M059J (cell line): Measurements from ENCODE around the gene SLC4A8. TPM values are rescaled to one million over a fixed set of nuclear protein-coding genes. Genes with fewer than 3 reads are reported as not detected.
A peak's percentile ranks its signal among the peaks of the same experiment; 100 is the strongest.

Experiments
- DNase-seq: peaks from one replicate; pipeline ENCODE4 v3.0.0-alpha.2; 2012; ENCODE audit warnings: low read depth
- total RNA-seq: library from RNA; depleted of rRNA; stranded (reverse); fragments of >200 nt; shearing (Covaris generic); gene quantifications from 2 replicates; pipeline ENCODE4 v1.2.3, GENCODE V29; 2014

SLC4A8 gene
- total RNA-seq, 1 experiment from 2014 or later: 2.5 TPM

DNA sequence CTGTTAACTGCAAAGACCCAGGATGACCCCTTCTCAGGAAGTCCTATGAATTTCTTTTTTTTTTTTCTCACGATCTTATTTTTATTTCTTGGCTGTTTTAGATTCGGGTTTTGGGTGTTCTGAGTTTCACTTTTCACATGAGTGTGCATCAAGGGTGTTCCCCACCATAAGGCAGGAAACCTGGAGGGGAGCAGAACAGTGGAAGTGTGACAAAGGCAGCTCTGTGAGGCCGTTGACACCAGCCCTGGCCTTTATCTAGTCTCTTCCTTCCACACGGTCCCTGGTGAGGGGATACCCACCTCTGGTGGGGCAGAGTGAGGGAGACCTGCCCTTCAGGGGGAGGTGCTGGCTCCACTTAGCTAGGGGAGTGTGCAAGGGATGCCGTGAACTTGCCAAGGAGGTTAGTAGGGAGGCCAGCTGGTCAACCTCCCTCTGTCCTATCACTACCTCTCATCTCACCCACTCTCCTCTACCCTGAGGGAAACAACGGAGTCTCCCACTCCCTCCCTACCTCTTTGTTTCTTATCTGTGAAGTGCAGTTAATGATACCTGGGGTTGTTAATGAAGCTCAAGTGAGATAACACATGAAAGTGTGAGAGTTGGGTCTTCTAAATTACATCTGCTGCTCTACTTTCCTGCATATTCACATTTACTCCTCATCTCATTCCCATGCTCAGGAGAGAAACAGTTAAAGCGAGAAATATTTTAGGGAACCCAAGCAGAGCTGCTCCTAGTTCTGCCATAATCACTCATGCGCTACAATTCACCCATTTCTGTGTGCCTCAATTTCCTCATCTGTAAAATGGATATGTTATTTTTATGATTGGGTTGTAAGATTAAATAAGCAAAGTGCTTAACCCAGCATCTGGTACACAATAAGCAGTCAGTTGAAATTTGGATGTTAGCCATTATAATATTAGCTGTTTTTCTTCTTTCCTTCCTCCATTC is 29.1 kb upstream of the SLC4A8 start:
- DNase-seq: no peak

DNA sequence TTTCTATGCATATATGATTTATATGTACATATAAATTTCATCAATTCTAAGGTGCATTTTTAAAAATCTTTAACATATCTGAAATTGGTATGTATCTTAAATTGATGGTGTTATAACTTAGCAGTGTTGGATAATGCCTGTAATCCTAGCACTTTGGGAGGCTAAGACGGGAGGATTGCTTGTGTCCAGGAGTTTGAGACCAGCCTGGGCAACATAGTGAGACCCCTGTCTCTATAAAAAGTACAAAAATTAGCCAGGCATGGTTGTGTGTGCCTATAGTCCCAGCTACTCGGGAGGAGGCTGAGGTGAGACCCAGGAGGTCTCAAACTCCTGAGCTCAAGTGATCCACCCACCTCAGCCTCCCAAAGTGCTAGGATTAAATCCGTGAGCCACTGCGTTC is 27.0 kb upstream of the SLC4A8 start:
- no peak for DNase-seq

DNA sequence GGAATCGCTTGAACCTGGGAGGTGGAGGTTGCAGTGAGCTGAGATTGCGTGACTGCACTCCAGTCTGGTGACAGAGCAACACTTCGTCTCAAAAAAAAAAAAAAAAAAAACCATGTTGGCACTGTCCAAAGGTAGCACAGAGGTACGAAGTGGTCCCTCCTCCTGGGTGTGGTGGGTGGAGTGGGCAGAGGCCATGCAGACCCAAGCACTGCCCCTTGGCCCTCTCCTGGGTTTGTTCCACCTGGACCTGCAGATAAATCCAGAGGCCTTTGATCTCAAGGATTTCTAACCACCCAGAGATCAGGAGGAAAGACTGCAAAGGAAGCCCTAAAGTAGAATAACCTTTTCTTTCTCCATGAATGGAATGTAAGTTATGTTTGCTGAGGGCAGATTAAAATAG is 24.7 kb upstream of the SLC4A8 start:
- no peak for DNase-seq

DNA sequence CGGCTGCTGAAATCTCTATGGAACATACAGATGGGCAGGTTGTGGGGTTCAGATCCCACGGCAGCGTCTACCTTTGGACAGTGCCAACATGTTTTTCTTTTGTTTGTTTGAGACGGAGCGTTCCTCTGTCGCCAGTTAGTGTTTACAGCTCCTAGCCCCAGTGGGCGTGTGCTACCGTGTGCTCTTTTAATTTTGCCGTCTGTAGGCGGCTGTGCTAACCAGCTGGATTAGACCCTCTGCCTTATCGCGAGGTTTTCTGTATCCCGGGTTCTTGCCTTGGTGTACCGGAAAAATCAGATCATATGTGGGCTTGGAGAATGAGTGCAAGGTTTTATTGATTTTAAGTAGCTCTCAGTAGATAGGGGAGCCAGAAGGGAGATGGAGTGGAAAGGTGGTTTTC is 23.6 kb upstream of the SLC4A8 start:
- no peak for DNase-seq

DNA sequence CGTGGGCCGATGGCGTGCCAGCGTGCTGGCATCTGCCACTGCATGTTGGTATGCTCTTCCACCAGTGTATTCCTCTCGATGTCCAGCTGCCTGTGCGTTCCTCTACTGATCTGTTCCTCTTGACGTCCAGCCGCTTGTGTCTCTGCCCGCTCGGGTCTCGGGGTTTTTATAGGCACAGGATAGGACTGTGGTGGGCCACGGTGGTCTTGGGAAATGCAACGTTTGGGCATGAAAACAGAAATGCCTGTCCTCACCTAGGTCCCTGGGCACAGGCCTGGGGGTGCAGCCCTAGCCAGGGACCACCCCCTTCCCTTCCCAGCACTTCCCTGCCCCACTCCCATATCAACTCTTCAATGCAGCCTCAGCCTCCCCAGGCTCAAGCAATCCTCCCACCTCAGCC is 23.1 kb upstream of the SLC4A8 start:
- no peak for DNase-seq

DNA sequence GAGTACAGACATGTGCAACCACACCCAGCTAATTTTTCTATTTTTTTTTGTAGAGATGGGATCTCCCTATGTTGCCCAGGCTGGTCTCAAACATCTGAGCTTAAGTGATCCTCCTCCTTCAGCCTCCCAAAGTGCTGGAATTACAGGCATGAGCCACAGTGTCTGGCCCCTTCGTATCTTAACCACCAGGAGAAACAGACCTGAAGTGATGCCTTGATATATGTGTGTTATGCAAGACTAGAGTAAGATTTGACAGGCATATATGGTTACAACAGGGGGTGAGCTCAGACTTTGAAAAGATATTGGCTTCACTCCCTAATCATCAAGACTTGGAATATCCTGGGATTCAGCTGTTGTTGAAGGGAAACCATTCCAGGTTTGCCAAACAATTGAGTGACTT is 22.7 kb upstream of the SLC4A8 start:
- DNase-seq: no peak

DNA sequence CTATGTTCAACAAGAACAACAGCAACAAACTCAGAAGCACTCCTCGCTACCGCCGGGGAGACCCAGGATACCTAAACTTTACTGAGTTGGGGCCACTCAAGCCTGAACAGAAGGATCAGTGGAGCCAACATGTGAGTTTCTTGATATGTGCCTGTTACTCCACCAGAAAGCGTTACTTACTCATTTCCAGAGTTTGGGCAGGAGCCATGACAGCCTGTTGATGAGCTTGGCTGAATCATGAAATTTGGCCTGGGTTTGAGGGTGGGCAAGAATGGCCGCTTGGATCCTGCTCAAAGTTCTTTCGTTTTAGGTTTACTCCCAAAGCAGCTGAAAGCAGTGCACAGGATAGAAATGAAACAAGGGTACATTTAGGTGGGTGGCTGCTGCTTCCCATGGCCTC is 21.5 kb upstream of the SLC4A8 start:
- DNase-seq: no peak

DNA sequence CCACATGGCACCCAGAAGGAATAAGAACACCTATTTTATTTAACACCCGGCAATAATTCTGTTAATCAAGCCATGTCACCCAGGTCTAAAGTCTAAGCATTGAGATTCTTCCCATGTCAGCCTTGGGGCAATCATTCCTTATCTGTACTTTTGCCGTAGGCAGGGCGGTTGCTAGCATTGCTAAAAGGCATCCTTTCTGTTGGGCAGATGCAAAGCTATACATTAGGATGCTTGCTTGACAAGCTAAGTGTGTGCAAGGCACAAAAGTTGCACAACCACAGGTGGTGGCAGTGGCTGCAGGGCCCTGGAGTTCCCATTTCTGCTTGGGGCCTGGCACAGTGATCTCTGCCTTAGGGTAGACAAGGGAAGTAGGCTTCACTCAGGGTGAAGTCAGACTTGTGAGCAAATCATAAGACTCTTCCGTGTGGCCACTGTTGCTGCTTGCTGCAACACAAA is 20.9 kb upstream of the SLC4A8 start:
- no peak for DNase-seq

DNA sequence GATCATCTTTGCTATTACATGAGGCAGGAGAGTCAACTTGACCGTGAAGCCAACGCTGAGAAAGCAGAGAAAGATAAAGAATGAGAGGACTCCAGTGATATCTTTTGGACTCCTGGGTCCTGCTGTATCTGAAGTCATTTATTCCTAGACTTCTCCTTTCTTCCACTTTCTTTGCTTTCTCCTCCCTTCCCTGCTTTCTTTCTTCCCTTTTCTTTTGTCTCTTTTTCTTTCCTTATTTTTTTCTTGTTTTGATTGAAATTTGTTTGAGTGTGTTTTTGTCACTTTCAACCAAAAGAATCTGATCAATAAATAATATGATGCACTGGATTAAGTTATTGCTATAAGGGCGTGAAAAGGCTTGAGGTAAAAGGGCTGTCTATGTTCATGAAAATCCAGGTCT is 20.0 kb upstream of the SLC4A8 start:
- no peak for DNase-seq

DNA sequence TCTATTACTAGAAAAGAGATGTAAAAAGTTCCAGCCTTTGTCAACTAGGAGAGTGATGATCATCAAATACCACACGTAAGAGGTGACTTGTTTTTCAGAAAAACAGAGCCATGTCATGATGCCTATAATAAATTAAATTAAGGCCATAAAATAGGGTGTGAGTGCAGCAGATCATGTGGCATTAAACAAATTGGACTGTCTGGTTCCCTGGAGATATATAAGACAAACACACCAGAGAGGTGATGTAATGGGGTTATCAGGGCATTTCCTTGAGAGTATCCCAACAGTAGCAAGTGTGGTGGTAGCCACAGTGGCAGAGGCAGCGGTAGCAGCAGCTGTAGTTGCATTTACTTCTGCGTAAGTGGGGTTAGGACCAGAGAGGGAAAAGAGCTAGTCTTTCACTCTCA is 18.8 kb upstream of the SLC4A8 start:
- no peak for DNase-seq

DNA sequence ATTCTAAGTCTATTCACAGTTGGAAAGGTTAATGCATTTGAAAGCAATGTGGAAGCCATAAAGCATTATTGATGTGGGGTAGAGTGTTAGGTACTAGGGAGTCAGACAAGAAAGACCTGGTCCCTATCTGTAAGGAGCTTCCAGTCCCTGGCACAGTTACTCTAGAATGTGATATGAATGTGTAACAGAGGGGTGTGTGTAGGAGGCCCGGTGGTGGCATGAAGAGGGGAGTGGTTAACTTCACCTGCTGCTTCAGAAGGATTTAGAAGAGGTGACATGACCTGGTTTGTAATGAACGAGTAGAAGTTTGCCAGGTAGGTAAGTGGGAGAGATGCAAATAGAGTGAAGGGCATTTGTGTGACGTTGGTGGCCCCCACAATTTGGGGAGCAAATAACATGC is 18.3 kb upstream of the SLC4A8 start:
- no peak for DNase-seq

DNA sequence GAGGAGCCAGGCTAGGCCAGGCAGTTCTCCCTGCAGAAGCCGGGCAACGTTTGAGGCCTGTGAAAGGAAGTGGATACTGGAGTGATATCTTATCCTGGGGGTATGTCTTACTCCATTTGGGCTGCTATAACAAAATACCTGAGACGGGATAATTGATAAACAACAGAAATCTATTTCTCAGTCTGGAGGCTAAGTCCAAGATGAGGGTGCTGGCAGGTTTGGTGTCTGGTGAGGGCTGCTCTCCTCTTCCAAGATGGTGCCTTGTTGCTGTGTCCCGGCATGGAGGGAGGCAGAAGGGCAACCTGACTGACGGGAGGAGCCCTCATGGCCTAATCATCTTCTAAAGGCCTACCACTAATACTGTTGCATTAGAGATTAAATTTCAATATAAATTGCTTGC is 17.8 kb upstream of the SLC4A8 start:
- no peak for DNase-seq

DNA sequence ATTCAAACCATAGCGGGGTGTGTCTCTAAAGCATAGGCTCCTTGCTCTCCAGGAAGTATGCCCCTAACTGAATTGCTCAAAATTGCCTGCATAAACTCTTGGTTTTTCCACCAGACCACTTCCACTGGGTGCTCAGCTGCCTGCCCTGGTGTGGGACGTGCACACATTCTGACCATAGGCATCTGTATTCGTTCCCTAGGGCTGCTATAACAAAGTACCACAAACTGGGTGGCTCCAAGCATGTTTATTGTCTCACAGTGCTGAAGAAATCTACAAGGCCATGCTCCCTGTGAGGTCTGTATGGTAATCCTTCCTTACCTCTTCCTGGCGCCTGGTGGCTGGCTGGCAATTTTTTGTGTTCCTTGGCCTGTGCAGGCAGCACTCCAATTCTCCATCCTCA is 17.0 kb upstream of the SLC4A8 start:
- DNase-seq: no peak

DNA sequence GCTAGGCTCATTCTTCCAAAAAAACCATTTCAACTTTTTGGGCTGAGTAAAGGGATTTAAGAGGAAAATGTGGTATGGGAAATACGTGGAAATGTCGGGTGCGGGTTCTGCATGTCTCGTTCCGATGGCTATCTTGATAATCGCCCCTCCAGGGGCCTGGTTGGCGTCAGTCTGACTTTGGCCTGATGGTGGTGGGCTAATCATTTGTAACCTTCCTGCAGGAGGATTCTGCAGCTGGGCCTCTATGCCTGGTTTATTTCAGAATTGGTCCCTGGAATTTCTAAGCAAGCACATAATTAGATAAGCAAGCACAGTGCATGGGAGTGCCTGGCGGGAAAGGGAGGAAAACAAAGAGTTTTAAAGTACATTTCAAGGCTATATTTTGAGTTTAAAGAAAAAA is 14.8 kb upstream of the SLC4A8 start:
- DNase-seq: no peak

DNA sequence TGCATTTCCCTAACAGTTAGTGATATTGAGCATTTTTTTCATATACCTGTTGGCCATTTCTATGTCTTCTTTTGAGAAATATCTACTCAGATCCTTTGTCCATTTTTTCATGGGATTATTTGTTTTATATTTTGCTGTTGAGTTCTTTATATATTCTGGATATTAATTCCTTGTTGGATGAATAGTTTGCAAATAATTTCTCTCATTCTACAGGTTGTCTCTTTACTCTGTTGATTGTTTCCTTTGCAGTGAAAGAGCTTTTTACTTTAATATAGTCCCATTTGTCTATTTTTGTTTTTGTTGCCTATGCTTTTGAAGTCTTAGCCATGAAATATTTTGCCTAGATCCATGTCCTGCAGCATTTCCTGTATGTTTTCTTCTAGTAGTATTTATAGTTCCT is 11.5 kb upstream of the SLC4A8 start:
- DNase-seq: no peak

DNA sequence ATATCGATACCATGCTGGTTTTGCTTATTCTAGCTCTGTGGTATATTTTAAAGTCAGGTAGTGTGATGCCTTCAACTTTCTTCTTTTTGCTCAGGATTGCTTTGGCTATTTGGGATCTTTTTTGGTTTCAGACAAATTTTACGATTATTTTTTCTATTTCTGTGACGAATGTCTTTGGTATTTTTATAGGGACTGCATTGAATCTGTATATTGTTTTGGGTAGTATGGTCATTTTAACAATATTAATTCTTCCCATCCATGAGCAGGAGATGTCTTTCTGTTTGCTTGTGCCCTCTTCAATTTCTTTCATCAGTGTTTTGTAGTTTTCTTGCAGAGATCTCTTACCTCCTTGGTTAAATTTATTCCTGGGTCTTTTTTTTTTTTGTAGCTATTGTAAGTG is 10.8 kb upstream of the SLC4A8 start:
- no peak for DNase-seq

DNA sequence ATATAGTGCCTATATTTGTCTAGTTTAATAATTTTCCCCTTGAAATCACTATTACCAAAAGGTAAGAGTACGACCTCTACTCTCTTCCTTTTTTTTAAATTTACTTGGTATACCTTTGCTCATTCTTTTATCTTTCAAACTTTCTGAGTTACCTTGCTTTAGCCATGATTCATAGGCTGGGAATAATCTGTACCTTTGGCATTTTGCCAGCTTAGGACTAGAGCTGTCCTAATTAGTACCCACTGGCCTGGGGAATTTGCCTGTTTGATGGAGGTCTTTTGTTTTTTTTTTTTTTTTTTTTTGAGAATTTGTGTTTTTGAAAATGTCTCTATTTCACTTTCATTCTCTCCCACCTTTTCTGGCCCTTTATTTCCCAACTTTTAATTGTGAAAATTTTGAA is 8.7 kb upstream of the SLC4A8 start:
- peak; percentile 39 for DNase-seq

DNA sequence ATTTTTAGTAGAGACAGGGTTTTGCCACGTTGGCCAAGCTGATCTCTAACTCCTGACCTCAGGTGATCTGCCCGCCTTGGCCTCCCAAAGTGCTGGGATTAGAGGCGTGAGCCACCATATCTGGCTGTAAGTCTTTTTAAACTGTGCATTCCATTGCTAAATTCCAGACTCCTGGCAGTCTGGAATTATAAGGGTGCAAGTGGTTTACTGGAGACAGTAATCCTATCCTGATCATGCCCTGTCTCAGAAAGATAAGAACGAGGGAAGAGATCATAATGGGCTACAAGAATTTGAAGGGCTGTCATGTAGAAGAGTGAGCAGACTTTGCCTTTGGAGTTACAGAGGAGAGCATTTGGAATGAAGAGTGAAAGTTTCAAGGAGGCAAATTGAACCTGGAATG is 6.8 kb upstream of the SLC4A8 start:
- no peak for DNase-seq

DNA sequence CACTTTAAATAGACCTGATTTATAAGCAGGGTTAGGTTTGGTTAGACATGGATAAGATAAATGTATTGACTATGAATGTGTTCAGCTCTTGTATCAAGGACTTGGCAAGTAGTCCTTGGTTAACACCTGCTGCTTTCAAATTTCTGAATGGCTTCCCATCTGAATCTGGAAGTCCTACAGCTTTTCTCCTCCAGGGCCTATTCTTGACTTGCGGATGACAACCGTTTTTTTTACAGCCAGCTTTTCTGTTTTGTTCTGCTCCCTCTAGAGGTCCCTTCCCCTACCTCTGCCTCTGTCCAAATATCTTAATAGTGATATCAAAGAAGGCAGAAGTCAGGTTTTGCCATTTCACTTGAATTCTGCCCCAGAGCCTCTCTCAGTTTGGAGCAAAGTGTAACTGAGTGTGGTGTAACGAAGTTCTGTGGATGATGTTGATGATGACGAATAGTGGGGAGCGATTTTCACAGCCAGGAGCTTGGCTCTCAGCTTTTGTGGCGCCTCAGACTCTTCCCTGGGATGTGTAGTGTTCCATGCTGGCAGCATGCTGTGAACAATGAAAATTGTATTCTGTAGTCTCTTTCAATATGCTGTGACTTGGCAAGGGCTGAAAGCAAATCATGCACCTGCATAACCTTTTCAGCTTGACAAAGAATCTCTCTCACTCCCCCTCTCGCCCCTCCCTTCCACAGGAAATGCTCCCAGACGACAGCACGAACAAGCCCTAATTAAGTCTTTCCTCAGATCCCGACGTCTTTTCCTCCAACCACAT is 5.0 kb upstream of the SLC4A8 start:
- no peak for DNase-seq

DNA sequence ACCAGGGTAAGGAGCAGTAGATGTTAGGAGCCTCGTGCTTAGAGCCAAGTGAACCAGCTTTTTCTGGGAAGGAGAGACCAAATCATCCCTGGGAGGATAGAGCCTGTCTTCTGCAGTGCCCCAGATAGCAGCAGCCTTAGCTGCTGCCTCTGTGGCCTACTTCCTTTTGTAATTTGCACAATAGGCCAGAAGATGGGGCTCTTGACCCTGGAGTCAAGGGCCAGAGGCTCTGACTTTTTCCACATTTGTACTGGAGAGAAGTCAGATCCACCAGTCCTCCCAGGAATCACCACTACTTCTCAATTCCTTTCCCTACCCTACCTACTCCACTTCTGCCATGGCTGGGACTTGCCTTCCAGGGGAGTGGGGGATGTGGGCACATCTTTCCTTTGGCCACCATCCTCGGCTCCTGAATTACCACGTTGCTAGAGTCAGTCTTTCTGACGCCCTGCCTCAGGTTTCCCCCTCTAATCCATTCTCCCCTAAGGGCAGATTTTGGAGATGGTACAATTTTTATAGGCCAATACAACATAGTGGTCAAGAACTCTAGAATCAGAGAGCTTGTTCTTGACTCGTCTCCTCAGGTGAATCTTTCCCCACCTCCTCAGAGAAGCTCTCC is 3.3 kb upstream of the SLC4A8 start:
- DNase-seq: peak; percentile 72

DNA sequence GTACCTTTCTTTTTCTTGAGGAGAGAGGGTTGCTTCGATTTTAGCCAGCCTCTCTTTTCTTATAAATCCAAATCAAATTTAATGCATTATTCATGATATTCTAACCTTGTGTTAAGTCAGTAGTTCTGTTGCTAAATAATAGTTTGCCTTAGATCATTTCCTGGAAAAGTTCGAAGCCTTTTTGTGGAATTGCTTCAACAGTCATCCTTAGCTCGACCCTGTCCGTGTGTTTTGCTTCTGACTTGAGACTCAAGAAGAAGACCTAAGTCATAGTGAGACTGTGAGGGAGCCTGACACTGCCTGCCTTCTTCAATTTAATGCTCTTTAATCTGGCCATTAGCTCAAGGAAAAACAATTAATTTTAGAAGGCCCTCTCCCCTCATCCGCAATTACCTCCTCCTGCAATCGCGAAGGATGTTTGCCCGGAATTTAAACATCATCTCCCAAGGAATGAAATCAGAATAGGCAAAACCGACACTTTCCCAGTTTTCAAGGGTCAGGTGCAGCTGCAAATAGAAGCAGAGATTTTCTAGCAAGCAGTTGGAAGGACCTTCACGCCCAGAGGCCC is 453 bp upstream of the SLC4A8 start:
- DNase-seq: no peak

DNA sequence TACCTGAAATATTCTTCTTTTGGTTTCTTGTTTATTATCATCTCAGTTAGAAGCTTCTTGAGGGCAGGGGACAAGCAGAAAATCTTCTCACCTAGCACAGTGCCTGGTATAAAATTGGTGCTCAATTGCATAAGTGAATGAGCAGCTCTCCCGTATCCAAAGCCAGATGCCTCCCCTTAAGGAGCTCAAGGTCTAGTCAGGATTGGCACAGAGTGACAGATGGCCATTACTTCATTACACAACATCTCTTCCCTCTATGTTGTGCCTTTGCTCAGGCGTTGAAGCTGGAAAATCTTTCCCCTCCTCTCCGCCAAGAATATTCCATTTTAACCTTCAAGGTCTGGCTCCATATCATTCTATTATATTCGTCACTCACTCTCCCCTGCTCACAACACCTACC is 3.6 kb downstream of the SLC4A8 start:
- DNase-seq: no peak
